Measurements from ENCODE around the gene CD68.
A peak's percentile ranks its signal among the peaks of the same experiment; 100 is the strongest.

CD68 gene

GRCh38 chr17:7587420-7588151 is 8.1 kb downstream of the CD68 start:
- Mint-ChIP-seq H3K4me1 (peaks cover 35% of the 10 kb centered on the region), H3K9me3 (no peaks in the 10 kb centered on the region), H3K27me3 (ENCODE audit: low read depth) (no peaks in the 10 kb centered on the region), H3K36me3 (ENCODE audit: low read depth) (peaks cover 42% of the 10 kb centered on the region), H3K27ac (peak overlapping the region; percentile 75 to 89 (median 77)), H3K4me3 (peak overlapping the region; percentile 51 to 81 (median 67))
- no peak for TF ChIP-seq CTCF (IDR thresholded peaks at IDR 0.05; ENCODE audit: unreplicated experiment in 3 of 3)

- Mint-ChIP-seq H3K4me1 (peaks cover 34% of the 10 kb centered on the region), H3K36me3 (ENCODE audit: low read depth) (peaks cover 51% of the 10 kb centered on the region), H3K4me3 (no peak overlapping the region), H3K9me3 (no peaks in the 10 kb centered on the region), H3K27ac (no peak overlapping the region), H3K27me3 (ENCODE audit: low read depth) (no peaks in the 10 kb centered on the region)
- TF ChIP-seq CTCF (IDR thresholded peaks at IDR 0.05; ENCODE audit: unreplicated experiment in 3 of 3) = no peak
Measured at GRCh38 chr17:7588553-7589203, 9.2 kb downstream of the CD68 start.

- Mint-ChIP-seq H3K27me3 (ENCODE audit: low read depth) (no peaks in the 10 kb centered on the region), H3K27ac (no peak overlapping the region), H3K4me1 (peaks cover 28% of the 10 kb centered on the region), H3K4me3 (peak overlapping the region in 2 of 3 experiments; percentile 60 to 66), H3K9me3 (no peaks in the 10 kb centered on the region), H3K36me3 (ENCODE audit: low read depth) (peaks cover 57% of the 10 kb centered on the region)
- TF ChIP-seq CTCF (IDR thresholded peaks at IDR 0.05; ENCODE audit: unreplicated experiment in 3 of 3) = peak; percentile 77 to 82 (median 78)
Measured at GRCh38 chr17:7589204-7589868, 9.9 kb downstream of the CD68 start.

GRCh38 chr17:7589891-7590691 is 10.7 kb downstream of the CD68 start, which contains the start of gene SOX15:
SOX15 (minus strand) TSS chr17:7590094; CDS start chr17:7589676, 418 bp downstream.
- peak within 1 kb of the TSS; percentile 34 to 66 (median 60) for H3K4me3 Mint-ChIP-seq
- no peaks in the 10 kb centered on the region for H3K27me3 Mint-ChIP-seq (ENCODE audit: low read depth)
- TF ChIP-seq CTCF (IDR thresholded peaks at IDR 0.05; ENCODE audit: unreplicated experiment in 3 of 3) = no peak
- H3K9me3 Mint-ChIP-seq = no peaks in the 10 kb centered on the region
- peaks cover 20% of the 10 kb centered on the region for H3K4me1 Mint-ChIP-seq
- H3K27ac Mint-ChIP-seq = peak within 1 kb of the TSS; percentile 36 to 65 (median 54)
- H3K36me3 Mint-ChIP-seq (ENCODE audit: low read depth) = peaks cover 59% of the 10 kb centered on the region

GRCh38 chr17:7590743-7591142 is 11.3 kb downstream of the CD68 start:
- Mint-ChIP-seq H3K27ac (peak overlapping the region; percentile 36 to 65 (median 54)), H3K36me3 (ENCODE audit: low read depth) (peaks cover 64% of the 10 kb centered on the region), H3K4me1 (peaks cover 19% of the 10 kb centered on the region), H3K9me3 (no peaks in the 10 kb centered on the region), H3K27me3 (ENCODE audit: low read depth) (no peaks in the 10 kb centered on the region), H3K4me3 (peak overlapping the region in 2 of 3 experiments; percentile 31 to 34)
- TF ChIP-seq CTCF (IDR thresholded peaks at IDR 0.05; ENCODE audit: unreplicated experiment in 3 of 3) = no peak
